CD4-positive, alpha-beta T cell treated with Interleukin-6 at 100 ng/mL for 8 hours (primary cell): Measurements from ENCODE around the gene RBL2.
"Not testable (repeated sequence)": the region's sequence is repeated elsewhere in the genome, so short reads cannot be mapped to it uniquely, and the experiment has no call there.

Source experiments
- DNase-seq: peaks from one replicate; pipeline ENCODE4 v3.0.0-alpha.2; 2020; ENCODE audit warnings: mixed read lengths, low spot score

The RBL2 gene

GRCh38 chr16:53537626-53538025 lies 103.4 kb downstream of the RBL2 start:
- DNase-seq: no peak

GRCh38 chr16:53539346-53539745 lies 105.1 kb downstream of the RBL2 start:
- DNase-seq: not testable (repeated sequence)

- not testable (repeated sequence) for DNase-seq
These were observed 105.8 kb downstream of the RBL2 start for GRCh38 chr16:53539759-53540718.
